Measurements from ENCODE around the gene SMPDL3B.

GRCh38 chr1:27940870-27941560 lies 6.2 kb downstream of the SMPDL3B start:
- TF ChIP-seq, protein P1, sequence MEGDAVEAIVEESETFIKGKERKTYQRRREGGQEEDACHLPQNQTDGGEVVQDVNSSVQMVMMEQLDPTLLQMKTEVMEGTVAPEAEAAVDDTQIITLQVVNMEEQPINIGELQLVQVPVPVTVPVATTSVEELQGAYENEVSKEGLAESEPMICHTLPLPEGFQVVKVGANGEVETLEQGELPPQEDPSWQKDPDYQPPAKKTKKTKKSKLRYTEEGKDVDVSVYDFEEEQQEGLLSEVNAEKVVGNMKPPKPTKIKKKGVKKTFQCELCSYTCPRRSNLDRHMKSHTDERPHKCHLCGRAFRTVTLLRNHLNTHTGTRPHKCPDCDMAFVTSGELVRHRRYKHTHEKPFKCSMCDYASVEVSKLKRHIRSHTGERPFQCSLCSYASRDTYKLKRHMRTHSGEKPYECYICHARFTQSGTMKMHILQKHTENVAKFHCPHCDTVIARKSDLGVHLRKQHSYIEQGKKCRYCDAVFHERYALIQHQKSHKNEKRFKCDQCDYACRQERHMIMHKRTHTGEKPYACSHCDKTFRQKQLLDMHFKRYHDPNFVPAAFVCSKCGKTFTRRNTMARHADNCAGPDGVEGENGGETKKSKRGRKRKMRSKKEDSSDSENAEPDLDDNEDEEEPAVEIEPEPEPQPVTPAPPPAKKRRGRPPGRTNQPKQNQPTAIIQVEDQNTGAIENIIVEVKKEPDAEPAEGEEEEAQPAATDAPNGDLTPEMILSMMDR (conservative IDR thresholded peaks at IDR 0.05; ENCODE audit: low read depth, low read length): no peak
- TF ChIP-seq POLR2A (IDR thresholded peaks at IDR 0.05; ENCODE audit: low read depth, low read length): no peak
- no peak for TF ChIP-seq BHLHE40 (IDR thresholded peaks at IDR 0.05; ENCODE audit: low read depth, low read length)
- no peak for TF ChIP-seq USF2 (IDR thresholded peaks at IDR 0.05; ENCODE audit: low read depth, low read length)
- TF ChIP-seq SMC3 (IDR thresholded peaks at IDR 0.05; ENCODE audit: low read depth, low read length): no peak
- TF ChIP-seq NFE2L2 (IDR thresholded peaks at IDR 0.05; ENCODE audit: low read depth, low read length): no peak
- TF ChIP-seq CHD1 (IDR thresholded peaks at IDR 0.05; ENCODE audit: low read depth, low read length): no peak
- no peak for TF ChIP-seq MXI1 (IDR thresholded peaks at IDR 0.05; ENCODE audit: borderline replicate concordance, low read depth, low read length)

Measured in IMR-90 (cell line).